Left lung (tissue), 10 donors: Measurements from ENCODE around the gene TARS1. TPM values are rescaled to one million over a fixed set of nuclear protein-coding genes. Genes with fewer than 3 reads are reported as not detected.
"Not testable (repeated sequence)": the region's sequence is repeated elsewhere in the genome, so short reads cannot be mapped to it uniquely, and the experiment has no call there.

Experiments used
- ATAC-seq: fragments of 200-7000 bp; cut with Tn5 transposase; one replicate; pipeline ENCODE4 v1.9.1; 2020; ENCODE audit warnings: moderate library complexity
- DNase-seq, 4 donors: peaks; one replicate each; pipeline ENCODE4 v3.0.0-alpha.2; 2013 to 2020
- H3K27ac ChIP-seq, 2 donors: fragments of 200-600 bp; sonication (generic) in 1 of 2; one replicate each; pipeline versions ENCODE4 v1.5.0 to v1.8.0; 2020 to 2021
- H3K27me3 ChIP-seq, 2 donors: fragments of 200-600 bp; sonication (generic) in 1 of 2; one replicate each; pipeline versions ENCODE4 v1.5.0 to v1.8.0; 2020 to 2021
- H3K36me3 ChIP-seq, 2 donors: fragments of 200-600 bp; sonication (generic) in 1 of 2; one replicate each; pipeline versions ENCODE4 v1.5.0 to v1.8.0; 2020 to 2021
- H3K4me1 ChIP-seq, 2 donors: fragments of 200-600 bp; one replicate each; pipeline ENCODE4 v1.8.0; 2021
- H3K4me3 ChIP-seq, 2 donors: fragments of 200-600 bp; sonication (generic) in 1 of 2; one replicate each; pipeline versions ENCODE4 v1.5.0 to v1.8.0; 2020 to 2021; ENCODE audit warnings: mild to moderate bottlenecking in 1 of 2
- H3K9me3 ChIP-seq, 2 donors: fragments of 200-600 bp; sonication (generic) in 1 of 2; one replicate each; pipeline versions ENCODE4 v1.5.0 to v1.8.0; 2020 to 2021
- CTCF ChIP-seq, 2 donors: fragments of 200-600 bp; sonication (generic) in 1 of 2; IDR thresholded peaks; one replicate each; pipeline versions ENCODE4 v1.5.0 to v1.8.0; 2021; ENCODE audit warnings: antibody characterized with exemption in 2 of 2
- intact Hi-C, 2 donors: fragments of 100-400 bp; cut with DNase I; formaldehyde crosslinking; loops; one replicate each; pipeline versions ENCODE4 v1.11.2 to v1.14.2; 2022
- polyA plus RNA-seq, 6 donors: library from polyadenylated mRNA; unstranded; fragments of 120-200 nt; gene quantifications; one replicate each; pipeline ENCODE4 v1.2.1, GENCODE V29; 2013; ENCODE audit not compliant: insufficient read length in 6 of 6
- total RNA-seq, 2 donors: library from RNA; stranded (reverse); fragmentation: NEBNext Ultra II Directional; extraction: Animal tissue kit (Norgen Biotek cat#: 25700); gene quantifications; one replicate each; pipeline ENCODE4 v1.2.1, GENCODE V29; 2021
- donor health status: DM: no; HTN: yes; CAD: no.
- donor health status: DM: no; HTN: no; CAD: no.

The TARS1 gene
- total and polyA plus RNA-seq, 8 donors: 94.6 to 121 (median 105) TPM

- H3K36me3 ChIP-seq, H3K27ac ChIP-seq, H3K4me3 ChIP-seq, intact Hi-C loops, H3K27me3 ChIP-seq, H3K9me3 ChIP-seq: not testable (repeated sequence)
- ATAC-seq: peak; percentile 63
- peak in 3 of 4 donors; percentile 54 to 74 (median 74) for DNase-seq
- TF ChIP-seq CTCF (IDR thresholded peaks at IDR 0.05): peak; percentile 72
- peaks cover 5 to 13% of the 10 kb centered on the region in 2 donors for H3K4me1 ChIP-seq
Measured at GRCh38 chr5:33435893-33436490, 4.8 kb upstream of the TARS1 start.

- no peaks in the 10 kb centered on the region for H3K36me3 ChIP-seq
- DNase-seq: peak in 1 of 4 donors; percentile 7
- no peak overlapping the region for H3K27ac ChIP-seq
- peaks cover 9 to 39% of the 10 kb centered on the region in 2 donors for H3K4me1 ChIP-seq
- no peak for ATAC-seq
- no peaks in the 10 kb centered on the region for H3K27me3 ChIP-seq
- H3K4me3 ChIP-seq: peak overlapping the region in 1 of 2 donors; percentile 93
- TF ChIP-seq CTCF (IDR thresholded peaks at IDR 0.05): no peak
- H3K9me3 ChIP-seq: no peaks in the 10 kb centered on the region
- intact Hi-C loops: no loop called here
Measured at GRCh38 chr5:33438996-33439395, 1.8 kb upstream of the TARS1 start.

GRCh38 chr5:33439905-33440481 is 772 bp upstream of the TARS1 start:
- Histone ChIP-seq H3K27ac (peak overlapping the region; percentile 95), H3K4me1 (peaks cover 9 to 48% of the 10 kb centered on the region in 2 donors), H3K4me3 (peak overlapping the region; percentile 48 to 93), H3K9me3 (no peaks in the 10 kb centered on the region), H3K27me3 (no peaks in the 10 kb centered on the region), H3K36me3 (peaks cover 0 to 4% of the 10 kb centered on the region in 2 donors)
- intact Hi-C loops: no loop called here
- no peak for ATAC-seq
- DNase-seq: no peak
- TF ChIP-seq CTCF (IDR thresholded peaks at IDR 0.05): no peak

DNA sequence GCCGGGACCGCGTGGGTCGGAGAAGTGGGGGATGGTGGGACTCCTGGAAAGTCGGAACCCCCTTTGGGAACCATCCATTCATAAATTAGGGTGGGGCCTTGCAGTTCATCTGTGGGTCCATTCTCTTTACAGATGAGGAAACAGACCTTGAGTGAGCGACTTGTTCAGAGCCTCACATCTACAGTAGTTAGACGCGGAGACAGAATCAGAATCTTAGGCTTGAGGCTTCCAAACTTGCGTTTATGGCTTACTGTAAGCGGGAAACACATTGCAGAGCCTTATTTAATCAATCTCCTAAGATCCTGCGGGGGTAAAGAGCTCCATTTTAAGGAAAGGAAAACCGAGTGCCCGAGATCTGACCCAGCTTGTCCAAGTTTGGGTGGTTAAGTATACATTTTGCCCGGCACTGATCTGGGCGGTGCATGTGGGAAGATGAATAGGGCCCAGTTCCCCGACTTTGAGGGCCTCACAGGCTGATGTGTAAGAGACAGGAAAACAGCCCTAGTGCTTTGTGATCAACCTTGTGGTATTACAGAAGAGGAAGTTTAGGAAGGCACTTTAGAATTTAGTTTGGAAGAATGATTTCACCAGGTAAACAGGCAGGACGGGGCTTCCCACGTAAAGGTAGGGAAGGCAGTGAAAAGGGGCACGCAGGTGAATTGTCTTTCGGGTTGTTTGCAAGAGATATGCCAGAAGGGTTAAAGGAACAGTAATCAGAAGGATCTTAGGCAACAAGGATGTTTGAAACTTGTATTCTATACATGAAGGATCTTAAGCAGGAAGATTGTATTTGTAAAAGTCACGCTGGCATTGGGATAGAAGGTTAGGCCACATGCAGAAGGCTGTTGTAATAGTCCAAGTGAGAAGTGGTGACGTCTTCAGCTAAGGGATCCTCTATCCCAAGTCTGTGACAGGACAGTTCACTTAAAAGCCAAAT is 744 bp downstream of the TARS1 start:
- no peak for TF ChIP-seq CTCF (IDR thresholded peaks at IDR 0.05)
- ATAC-seq (peak; percentile 25), DNase-seq (peak in 2 of 4 donors; percentile 23 to 53)
- no peaks in the 10 kb centered on the region for H3K9me3 ChIP-seq
- H3K4me1 ChIP-seq: peaks cover 9 to 54% of the 10 kb centered on the region in 2 donors
- peaks cover 0 to 18% of the 10 kb centered on the region in 2 donors for H3K36me3 ChIP-seq
- intact Hi-C loops: no loop called here
- no peaks in the 10 kb centered on the region for H3K27me3 ChIP-seq
- peak overlapping the region; percentile 72 to 93 for H3K4me3 ChIP-seq
- peak overlapping the region; percentile 95 for H3K27ac ChIP-seq

- DNase-seq (no peak), ATAC-seq (no peak)
- Histone ChIP-seq H3K36me3 (peaks cover 0 to 46% of the 10 kb centered on the region in 2 donors), H3K4me3 (no peak overlapping the region), H3K27me3 (no peaks in the 10 kb centered on the region), H3K27ac (no peak overlapping the region), H3K4me1 (peaks cover 5 to 58% of the 10 kb centered on the region in 2 donors), H3K9me3 (no peaks in the 10 kb centered on the region)
- no peak for TF ChIP-seq CTCF (IDR thresholded peaks at IDR 0.05)
- intact Hi-C loops: no loop called here
Measured at GRCh38 chr5:33444542-33444941, 3.8 kb downstream of the TARS1 start.
